Hepatocyte (in vitro differentiated cells): ENCODE measurements around the gene LARP1B.

Experiments
- EZH2 ChIP-seq: fragments of 200-600 bp; sonication (generic); IDR thresholded peaks from 2 replicates; pipeline ENCODE4 v1.6.1; 2016; ENCODE audit warnings: antibody characterized with exemption, mild to moderate bottlenecking, borderline replicate concordance
- EZH2phosphoT487 ChIP-seq: fragments of 200-600 bp; sonication (generic); IDR thresholded peaks from one replicate; pipeline ENCODE4 v1.6.1; 2018; ENCODE audit warnings: antibody characterized with exemption, mild to moderate bottlenecking, low read depth, moderate library complexity; ENCODE audit not compliant: unreplicated experiment, severe bottlenecking
- TF ChIP-seq, protein P1 (sequence below): fragments of 200-600 bp; sonication (generic); IDR thresholded peaks from 2 replicates; pipeline ENCODE4 v1.5.1; 2016; ENCODE audit warnings: antibody characterized with exemption, mild to moderate bottlenecking; ENCODE audit not compliant: poor library complexity

DNA sequence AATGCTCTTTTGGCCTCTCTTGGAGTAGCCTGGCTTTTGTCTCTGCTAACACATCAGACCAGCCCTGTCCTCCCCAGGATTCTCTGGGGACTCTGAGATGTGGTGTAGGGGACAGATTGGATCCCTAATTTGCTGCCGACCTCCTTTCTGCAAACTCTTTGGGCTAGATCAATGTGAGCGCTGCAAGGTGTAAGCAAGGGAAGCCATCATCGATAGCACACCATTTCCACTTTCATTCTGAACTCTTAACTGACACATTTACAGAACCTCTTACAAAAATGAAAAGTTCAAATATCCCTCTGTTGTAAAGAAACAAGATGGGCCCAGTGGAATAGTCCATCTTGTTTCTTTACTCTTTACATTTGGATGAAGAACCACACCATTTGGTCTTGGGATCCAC is 179.9 kb downstream of the LARP1B start:
- TF ChIP-seq, protein P1, sequence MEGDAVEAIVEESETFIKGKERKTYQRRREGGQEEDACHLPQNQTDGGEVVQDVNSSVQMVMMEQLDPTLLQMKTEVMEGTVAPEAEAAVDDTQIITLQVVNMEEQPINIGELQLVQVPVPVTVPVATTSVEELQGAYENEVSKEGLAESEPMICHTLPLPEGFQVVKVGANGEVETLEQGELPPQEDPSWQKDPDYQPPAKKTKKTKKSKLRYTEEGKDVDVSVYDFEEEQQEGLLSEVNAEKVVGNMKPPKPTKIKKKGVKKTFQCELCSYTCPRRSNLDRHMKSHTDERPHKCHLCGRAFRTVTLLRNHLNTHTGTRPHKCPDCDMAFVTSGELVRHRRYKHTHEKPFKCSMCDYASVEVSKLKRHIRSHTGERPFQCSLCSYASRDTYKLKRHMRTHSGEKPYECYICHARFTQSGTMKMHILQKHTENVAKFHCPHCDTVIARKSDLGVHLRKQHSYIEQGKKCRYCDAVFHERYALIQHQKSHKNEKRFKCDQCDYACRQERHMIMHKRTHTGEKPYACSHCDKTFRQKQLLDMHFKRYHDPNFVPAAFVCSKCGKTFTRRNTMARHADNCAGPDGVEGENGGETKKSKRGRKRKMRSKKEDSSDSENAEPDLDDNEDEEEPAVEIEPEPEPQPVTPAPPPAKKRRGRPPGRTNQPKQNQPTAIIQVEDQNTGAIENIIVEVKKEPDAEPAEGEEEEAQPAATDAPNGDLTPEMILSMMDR, result no peak
- TF ChIP-seq EZH2 (no peak), EZH2phosphoT487 (no peak)
